Fibroblast of lung (primary cell): ENCODE data around the gene SCUBE3. TPM values are rescaled to one million over a fixed set of nuclear protein-coding genes. Genes with fewer than 3 reads are reported as not detected.

Experiments used
- DNase-seq, 2 donors: peaks; one replicate each; pipeline versions ENCODE4 v3.0.0 to v3.0.0-alpha.2; 2010; ENCODE audit warnings: low read depth in 2 of 2
- H2AFZ ChIP-seq: 2 replicates; pipeline ENCODE4 v1.5.1; 2012; ENCODE audit warnings: low read length, control low read depth, inconsistent platforms
- H3K27ac ChIP-seq: 2 replicates; pipeline ENCODE4 v1.5.1; 2011; ENCODE audit warnings: low read length, control low read depth; ENCODE audit not compliant: insufficient read depth
- H3K27me3 ChIP-seq: 2 replicates; pipeline ENCODE4 v1.5.1; 2011; ENCODE audit warnings: mild to moderate bottlenecking, low read length; ENCODE audit not compliant: control insufficient read depth, insufficient read depth
- H3K36me3 ChIP-seq: 2 replicates; pipeline ENCODE4 v1.5.1; 2011; ENCODE audit warnings: low read length; ENCODE audit not compliant: control insufficient read depth, insufficient read depth
- H3K4me1 ChIP-seq: 2 replicates; pipeline ENCODE4 v1.5.1; 2011; ENCODE audit warnings: low read length; ENCODE audit not compliant: control insufficient read depth, insufficient read depth; ENCODE audit errors: extremely low read depth
- H3K4me2 ChIP-seq: 2 replicates; pipeline ENCODE4 v1.5.1; 2011; ENCODE audit warnings: low read length, control low read depth; ENCODE audit not compliant: insufficient read depth; ENCODE audit errors: extremely low read depth
- H3K4me3 ChIP-seq, 4 experiments: fragments of 200-600 bp in 1 of 4; sonication (generic) in 1 of 4; replicated peaks in 1 of 4; 2 replicates each; pipeline ENCODE4 v1.5.1; 2011 to 2016; ENCODE audit warnings: low read length in 4 of 4, low read depth in 3 of 4, mild to moderate bottlenecking in 3 of 4, control low read depth in 2 of 4, inconsistent platforms in 1 of 4, mixed read lengths in 1 of 4; ENCODE audit not compliant: insufficient read depth in 1 of 4; ENCODE audit errors: control extremely low read depth in 1 of 4
- H3K79me2 ChIP-seq: 2 replicates; pipeline ENCODE4 v1.5.1; 2012; ENCODE audit warnings: mild to moderate bottlenecking, low read length, inconsistent platforms; ENCODE audit not compliant: control insufficient read depth, insufficient read depth
- H3K9ac ChIP-seq: 2 replicates; pipeline ENCODE4 v1.5.1; 2011; ENCODE audit warnings: mild to moderate bottlenecking, low read length, control low read depth; ENCODE audit not compliant: insufficient read depth
- H3K9me3 ChIP-seq: 2 replicates; pipeline ENCODE4 v1.5.1; 2012; ENCODE audit warnings: low read depth, low read length; ENCODE audit not compliant: control insufficient read depth, insufficient read depth
- H4K20me1 ChIP-seq: 2 replicates; pipeline ENCODE4 v1.5.1; 2011; ENCODE audit warnings: low read length; ENCODE audit not compliant: control insufficient read depth, insufficient read depth; ENCODE audit errors: extremely low read depth
- EZH2 ChIP-seq: IDR thresholded peaks from 2 replicates; pipeline ENCODE4 v1.5.1; 2012; ENCODE audit warnings: low read length, control low read depth, mild to moderate bottlenecking; ENCODE audit errors: missing control alignments
- polyA plus RNA-seq, 2 donors: library from polyadenylated mRNA; depleted of rRNA in 1 of 2; stranded (reverse) in 1 of 2; unstranded in 1 of 2; fragments of >200 nt; gene quantifications; 2 replicates each; pipeline ENCODE4 v1.2.1, GENCODE V29; 2011 to 2012; ENCODE audit warnings: missing spikeins in 1 of 2
- total RNA-seq: library from RNA; depleted of rRNA; stranded (reverse); fragments of >200 nt; gene quantifications from 2 replicates; pipeline ENCODE4 v1.2.1, GENCODE V29; 2014
- TF ChIP-seq, protein P1 (sequence below), 2 donors: IDR thresholded peaks in 1 of 2; conservative IDR thresholded peaks in 1 of 2; 1 replicate in 1 of 2; 2 replicates in 1 of 2; pipeline ENCODE4 v1.5.1; 2011 to 2012; ENCODE audit warnings: low read length in 2 of 2, control low read depth in 1 of 2, inconsistent platforms in 1 of 2, low read depth in 1 of 2, mild to moderate bottlenecking in 1 of 2

The SCUBE3 gene
- total and polyA plus RNA-seq, 2 donors (not counting 1 experiment from before 2014, with no cell fraction given), result under 0.01 to 1.2 TPM

DNA sequence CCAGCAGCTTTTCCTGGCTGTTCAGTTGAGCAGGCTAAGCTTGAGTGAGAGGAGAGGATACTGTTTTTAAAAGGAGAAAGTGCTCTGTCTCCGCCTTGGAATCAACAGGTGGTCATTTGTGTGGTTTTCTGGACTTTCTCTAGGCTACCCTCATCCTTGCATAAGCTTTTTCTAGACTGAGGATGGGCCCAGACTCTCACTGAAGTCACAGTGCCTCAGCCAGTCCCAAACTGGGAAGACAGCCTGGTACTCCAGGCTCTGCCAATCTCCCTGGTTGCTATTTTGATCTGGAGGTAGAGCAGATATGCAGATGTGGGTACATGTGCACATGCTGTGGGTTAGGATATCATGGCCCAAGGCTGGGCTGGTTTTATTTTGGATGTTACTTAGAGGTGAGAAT is 7.0 kb downstream of the SCUBE3 start:
- no peaks in the 10 kb centered on the region for H3K79me2 ChIP-seq
- no peaks in the 10 kb centered on the region for H3K4me1 ChIP-seq
- no peak for DNase-seq

GRCh38 chr6:35223396-35223795 is 9.6 kb downstream of the SCUBE3 start:
- Histone ChIP-seq H3K4me3 (no peak overlapping the region), H3K79me2 (no peaks in the 10 kb centered on the region), H3K4me2 (no peak overlapping the region), H3K9ac (no peak overlapping the region), H4K20me1 (no peaks in the 10 kb centered on the region), H3K36me3 (no peaks in the 10 kb centered on the region), H3K27me3 (no peaks in the 10 kb centered on the region), H3K9me3 (no peaks in the 10 kb centered on the region), H2AFZ (no peak overlapping the region), H3K27ac (no peak overlapping the region), H3K4me1 (no peaks in the 10 kb centered on the region)
- TF ChIP-seq, protein P1, sequence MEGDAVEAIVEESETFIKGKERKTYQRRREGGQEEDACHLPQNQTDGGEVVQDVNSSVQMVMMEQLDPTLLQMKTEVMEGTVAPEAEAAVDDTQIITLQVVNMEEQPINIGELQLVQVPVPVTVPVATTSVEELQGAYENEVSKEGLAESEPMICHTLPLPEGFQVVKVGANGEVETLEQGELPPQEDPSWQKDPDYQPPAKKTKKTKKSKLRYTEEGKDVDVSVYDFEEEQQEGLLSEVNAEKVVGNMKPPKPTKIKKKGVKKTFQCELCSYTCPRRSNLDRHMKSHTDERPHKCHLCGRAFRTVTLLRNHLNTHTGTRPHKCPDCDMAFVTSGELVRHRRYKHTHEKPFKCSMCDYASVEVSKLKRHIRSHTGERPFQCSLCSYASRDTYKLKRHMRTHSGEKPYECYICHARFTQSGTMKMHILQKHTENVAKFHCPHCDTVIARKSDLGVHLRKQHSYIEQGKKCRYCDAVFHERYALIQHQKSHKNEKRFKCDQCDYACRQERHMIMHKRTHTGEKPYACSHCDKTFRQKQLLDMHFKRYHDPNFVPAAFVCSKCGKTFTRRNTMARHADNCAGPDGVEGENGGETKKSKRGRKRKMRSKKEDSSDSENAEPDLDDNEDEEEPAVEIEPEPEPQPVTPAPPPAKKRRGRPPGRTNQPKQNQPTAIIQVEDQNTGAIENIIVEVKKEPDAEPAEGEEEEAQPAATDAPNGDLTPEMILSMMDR (conservative IDR thresholded peaks at IDR 0.05 in 1 of 2, IDR thresholded peaks at IDR 0.05 in 1 of 2; ENCODE audit: low read depth in 1 of 2, low read length in 2 of 2), result no peak
- no peak for TF ChIP-seq EZH2
- no peak for DNase-seq

More for the DNA sequence above, 7.0 kb downstream of the SCUBE3 start:
- Histone ChIP-seq H3K36me3 (no peaks in the 10 kb centered on the region), H3K27me3 (no peaks in the 10 kb centered on the region), H3K9me3 (no peaks in the 10 kb centered on the region), H3K27ac (no peak overlapping the region), H3K9ac (no peak overlapping the region), H2AFZ (no peak overlapping the region), H4K20me1 (no peaks in the 10 kb centered on the region), H3K4me2 (no peak overlapping the region), H3K4me3 (no peak overlapping the region)
- no peak for TF ChIP-seq EZH2
- TF ChIP-seq, protein P1 (conservative IDR thresholded peaks at IDR 0.05 in 1 of 2, IDR thresholded peaks at IDR 0.05 in 1 of 2; ENCODE audit: low read depth in 1 of 2, low read length in 2 of 2), result no peak

GRCh38 chr6:35224720-35225119 is 11.0 kb downstream of the SCUBE3 start:
- Histone ChIP-seq H3K27ac (no peak overlapping the region), H3K4me2 (no peak overlapping the region), H3K9me3 (no peaks in the 10 kb centered on the region), H2AFZ (no peak overlapping the region), H3K4me1 (no peaks in the 10 kb centered on the region), H3K79me2 (no peaks in the 10 kb centered on the region), H3K9ac (no peak overlapping the region), H3K4me3 (no peak overlapping the region), H3K36me3 (no peaks in the 10 kb centered on the region), H3K27me3 (no peaks in the 10 kb centered on the region), H4K20me1 (no peaks in the 10 kb centered on the region)
- no peak for DNase-seq
- TF ChIP-seq, protein P1 (conservative IDR thresholded peaks at IDR 0.05 in 1 of 2, IDR thresholded peaks at IDR 0.05 in 1 of 2; ENCODE audit: low read depth in 1 of 2, low read length in 2 of 2), result no peak
- TF ChIP-seq EZH2, result no peak
